A673 (cell line): ENCODE data around the gene SELENON. TPM values are rescaled to one million over a fixed set of nuclear protein-coding genes. Genes with fewer than 3 reads are reported as not detected.

Experiments used
- BruUV-seq: library from RNA; stranded (reverse); fragments of 400-500 nt; replicated peaks from 2 replicates; lab custom pipeline; 2021; lab: Mats Ljungman, UMichigan
- CTCF ChIA-PET: fragments of 300-600 bp; sonication (Branson Sonifier 250); formaldehyde crosslinking; loops from one replicate; lab custom pipeline; 2022; ENCODE audit warnings: antibody characterized with exemption; lab: Charles Lee
- POLR2A ChIA-PET: fragments of 300-600 bp; sonication (Branson Sonifier 250); formaldehyde crosslinking; loops from one replicate; lab custom pipeline; 2022; ENCODE audit warnings: antibody characterized with exemption; ENCODE audit not compliant: low non-redundant PET; lab: Charles Lee
- DNase-seq: peaks from one replicate; pipeline ENCODE4 v3.0.0-alpha.2; 2015; ENCODE audit warnings: low spot score
- H3K27ac ChIP-seq: fragments of 200-600 bp; sonication (generic); 2 replicates; pipeline ENCODE4 v1.5.1; 2016; ENCODE audit warnings: mixed run types, low read depth, mild to moderate bottlenecking, mixed read lengths, antibody characterized with exemption, low read length; ENCODE audit not compliant: poor library complexity, severe bottlenecking
- H3K27me3 ChIP-seq: fragments of 200-600 bp; sonication (generic); replicated peaks from 2 replicates; pipeline ENCODE4 v1.6.1; 2017; ENCODE audit warnings: mixed run types, low read depth, mild to moderate bottlenecking, mixed read lengths, antibody characterized with exemption, low read length; ENCODE audit not compliant: insufficient read depth, poor library complexity
- H3K36me3 ChIP-seq: fragments of 200-600 bp; sonication (generic); 2 replicates; pipeline ENCODE4 v1.6.1; 2016; ENCODE audit warnings: mixed run types, mild to moderate bottlenecking, mixed read lengths, antibody characterized with exemption, low read length; ENCODE audit not compliant: insufficient read depth, poor library complexity, severe bottlenecking
- H3K4me1 ChIP-seq: fragments of 200-600 bp; sonication (generic); 2 replicates; pipeline ENCODE4 v1.6.1; 2017; ENCODE audit warnings: mixed run types, mild to moderate bottlenecking, mixed read lengths, antibody characterized with exemption, low read length; ENCODE audit not compliant: insufficient read depth, poor library complexity, severe bottlenecking
- H3K4me3 ChIP-seq: fragments of 200-600 bp; sonication (generic); 2 replicates; pipeline ENCODE4 v1.5.1; 2016; ENCODE audit warnings: low read depth, mixed run types, mild to moderate bottlenecking, mixed read lengths, low read length; ENCODE audit not compliant: poor library complexity, severe bottlenecking
- H3K9me3 ChIP-seq: fragments of 200-600 bp; sonication (generic); 2 replicates; pipeline ENCODE4 v1.6.1; 2016; ENCODE audit warnings: mixed run types, low read depth, mild to moderate bottlenecking, mixed read lengths, antibody characterized with exemption, low read length; ENCODE audit not compliant: poor library complexity, severe bottlenecking
- EZH2 ChIP-seq: fragments of 200-600 bp; sonication (generic); IDR thresholded peaks from 2 replicates; pipeline ENCODE4 v1.6.1; 2017; ENCODE audit warnings: borderline replicate concordance, low read depth, mild to moderate bottlenecking, mixed read lengths, antibody characterized with exemption, low read length; ENCODE audit not compliant: poor library complexity, severe bottlenecking
- intact Hi-C: fragments of 100-400 bp; cut with micrococcal nuclease; formaldehyde crosslinking; loops from one replicate; pipeline ENCODE4 v1.10.0; 2022; ENCODE audit not compliant: unreplicated experiment
- total RNA-seq: library from RNA; stranded (reverse); gene quantifications from 2 replicates; pipeline ENCODE4 v1.2.3, GENCODE V29; 2021
- TF ChIP-seq, protein P1 (sequence below): fragments of 300-800, 200-600 bp; sonication (generic); conservative IDR thresholded peaks from 2 replicates; pipeline ENCODE4 v1.5.1; 2017; ENCODE audit warnings: low read depth, mild to moderate bottlenecking, antibody characterized with exemption, low read length, moderate library complexity, mixed read lengths

SELENON gene
- total RNA-seq, 1 experiment from 2014 or later, result 50.4 TPM

DNA sequence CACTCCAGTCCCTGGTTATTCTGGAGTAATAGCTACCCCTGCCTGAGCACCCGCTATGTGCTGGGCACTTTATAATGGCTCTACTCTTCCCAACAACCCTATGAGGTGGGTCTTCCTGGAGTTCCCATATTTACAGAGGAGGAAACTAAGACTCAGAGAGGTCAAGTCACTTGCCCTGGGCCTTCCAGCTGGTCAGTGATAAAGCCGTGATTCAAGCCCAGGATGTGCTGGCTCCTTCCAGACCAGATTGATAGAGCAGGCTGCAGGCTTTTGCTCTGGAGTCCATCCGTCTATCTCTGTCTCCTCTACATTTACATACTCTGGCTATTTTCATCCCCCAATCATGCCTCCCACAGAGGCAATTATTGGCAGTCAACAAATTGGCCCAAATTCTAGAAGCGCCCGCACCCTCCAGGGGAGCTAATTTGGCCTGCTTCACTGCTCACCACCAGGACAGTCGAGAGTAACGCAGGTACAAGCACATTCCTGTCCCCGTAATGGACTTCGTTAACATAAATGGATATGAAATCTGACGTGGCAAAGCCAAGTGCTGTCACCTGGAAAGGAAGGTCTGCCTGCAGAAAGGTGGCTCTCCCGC is 39.8 kb upstream of the SELENON start:
- no peaks in the 10 kb centered on the region for H3K4me1 ChIP-seq
- CTCF ChIA-PET, result no interaction called here
- TF ChIP-seq, protein P1, sequence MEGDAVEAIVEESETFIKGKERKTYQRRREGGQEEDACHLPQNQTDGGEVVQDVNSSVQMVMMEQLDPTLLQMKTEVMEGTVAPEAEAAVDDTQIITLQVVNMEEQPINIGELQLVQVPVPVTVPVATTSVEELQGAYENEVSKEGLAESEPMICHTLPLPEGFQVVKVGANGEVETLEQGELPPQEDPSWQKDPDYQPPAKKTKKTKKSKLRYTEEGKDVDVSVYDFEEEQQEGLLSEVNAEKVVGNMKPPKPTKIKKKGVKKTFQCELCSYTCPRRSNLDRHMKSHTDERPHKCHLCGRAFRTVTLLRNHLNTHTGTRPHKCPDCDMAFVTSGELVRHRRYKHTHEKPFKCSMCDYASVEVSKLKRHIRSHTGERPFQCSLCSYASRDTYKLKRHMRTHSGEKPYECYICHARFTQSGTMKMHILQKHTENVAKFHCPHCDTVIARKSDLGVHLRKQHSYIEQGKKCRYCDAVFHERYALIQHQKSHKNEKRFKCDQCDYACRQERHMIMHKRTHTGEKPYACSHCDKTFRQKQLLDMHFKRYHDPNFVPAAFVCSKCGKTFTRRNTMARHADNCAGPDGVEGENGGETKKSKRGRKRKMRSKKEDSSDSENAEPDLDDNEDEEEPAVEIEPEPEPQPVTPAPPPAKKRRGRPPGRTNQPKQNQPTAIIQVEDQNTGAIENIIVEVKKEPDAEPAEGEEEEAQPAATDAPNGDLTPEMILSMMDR, result no peak
- no peak for TF ChIP-seq EZH2

DNA sequence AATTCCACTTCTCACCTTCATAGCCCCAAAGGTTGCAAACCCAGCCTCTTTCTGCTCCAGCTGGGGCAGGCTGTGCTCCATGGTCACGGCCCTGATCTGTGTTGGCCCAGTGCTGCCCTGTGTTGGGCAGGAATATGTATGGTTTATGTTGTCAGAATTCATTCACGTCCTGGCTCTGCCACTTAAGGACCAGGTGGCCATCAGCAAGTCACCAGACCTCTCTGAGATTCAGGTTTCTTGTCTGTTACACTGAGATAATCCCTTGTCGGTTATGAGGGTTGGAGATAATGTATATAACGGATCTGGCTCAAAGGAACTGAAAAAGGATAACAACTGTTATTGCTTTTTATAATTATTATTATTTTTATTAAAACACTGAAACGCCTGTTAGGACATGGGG is 39.1 kb upstream of the SELENON start:
- no peaks in the 10 kb centered on the region for H3K36me3 ChIP-seq
- H3K27me3 ChIP-seq, result no peaks in the 10 kb centered on the region
- no peaks in the 10 kb centered on the region for H3K9me3 ChIP-seq
- ChIA-PET POLR2A (no interaction called here), CTCF (no interaction called here)
- intact Hi-C loops, result no loop called here
- H3K27ac ChIP-seq, result no peak overlapping the region
- no peak for TF ChIP-seq EZH2
- TF ChIP-seq, protein P1, result no peak
- no peak overlapping the region for H3K4me3 ChIP-seq
- DNase-seq, result no peak
- H3K4me1 ChIP-seq, result no peaks in the 10 kb centered on the region
- BruUV-seq, result no TSS peak

More for the DNA sequence above, 39.8 kb upstream of the SELENON start:
- no peaks in the 10 kb centered on the region for H3K36me3 ChIP-seq
- POLR2A ChIA-PET, result no interaction called here
- BruUV-seq, result no TSS peak
- no peak overlapping the region for H3K27ac ChIP-seq
- intact Hi-C loops, result no loop called here
- no peaks in the 10 kb centered on the region for H3K9me3 ChIP-seq
- no peaks in the 10 kb centered on the region for H3K27me3 ChIP-seq
- no peak overlapping the region for H3K4me3 ChIP-seq
- no peak for DNase-seq

DNA sequence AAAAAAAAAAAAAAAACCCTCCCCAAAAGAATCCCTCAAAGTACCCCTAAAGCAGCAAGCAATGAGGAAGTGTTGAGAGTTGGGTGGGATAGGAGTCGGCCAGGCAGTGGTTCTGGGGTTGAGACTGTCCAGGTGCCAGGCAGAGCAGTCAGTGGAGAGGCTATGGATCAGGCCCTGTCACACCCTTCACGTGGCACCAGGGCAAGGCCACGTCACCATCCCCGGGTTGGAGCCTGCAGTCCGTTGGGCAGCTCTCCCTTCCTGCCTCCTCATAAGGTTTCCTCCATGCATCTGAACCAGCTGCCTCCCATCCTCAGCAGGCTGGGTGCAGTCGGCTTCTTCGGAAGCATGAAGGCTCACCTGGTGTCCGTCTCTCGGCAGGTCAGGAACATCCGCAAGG is 36.5 kb upstream of the SELENON start:
- H3K4me3 ChIP-seq, result no peak overlapping the region
- no TSS peak for BruUV-seq
- no peaks in the 10 kb centered on the region for H3K36me3 ChIP-seq
- ChIA-PET CTCF (no interaction called here), POLR2A (no interaction called here)
- no peaks in the 10 kb centered on the region for H3K4me1 ChIP-seq
- H3K27me3 ChIP-seq, result no peaks in the 10 kb centered on the region
- no peak for DNase-seq
- TF ChIP-seq, protein P1, result no peak
- no peak for TF ChIP-seq EZH2
- intact Hi-C loops, result no loop called here
- no peak overlapping the region for H3K27ac ChIP-seq
- H3K9me3 ChIP-seq, result no peaks in the 10 kb centered on the region
